ENCODE measurements around the gene CTSD.

CTSD gene

GRCh38 chr11:1742869-1743584 is 20.7 kb downstream of the CTSD start:
- no peak for DNase-seq

DNA sequence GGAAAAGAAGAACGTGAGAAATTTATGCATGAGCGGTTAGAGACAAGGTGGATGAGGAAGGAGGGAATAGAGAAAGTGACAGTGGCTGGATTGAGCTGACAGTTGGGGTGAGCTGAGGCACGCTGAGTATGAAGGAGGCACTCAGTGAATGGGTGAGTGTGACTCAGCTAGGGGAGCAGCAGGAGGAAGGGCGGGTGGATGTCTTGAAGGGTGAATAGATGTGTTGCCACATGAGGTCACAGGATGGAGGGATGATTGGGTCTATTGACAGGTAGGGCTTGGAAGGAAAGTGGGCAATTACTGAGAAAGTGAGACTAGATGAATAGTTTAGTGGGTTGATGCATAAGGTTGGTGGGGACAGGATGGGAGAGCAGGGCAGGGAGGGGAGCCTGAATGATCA is 21.4 kb downstream of the CTSD start:
- DNase-seq: no peak

DNA sequence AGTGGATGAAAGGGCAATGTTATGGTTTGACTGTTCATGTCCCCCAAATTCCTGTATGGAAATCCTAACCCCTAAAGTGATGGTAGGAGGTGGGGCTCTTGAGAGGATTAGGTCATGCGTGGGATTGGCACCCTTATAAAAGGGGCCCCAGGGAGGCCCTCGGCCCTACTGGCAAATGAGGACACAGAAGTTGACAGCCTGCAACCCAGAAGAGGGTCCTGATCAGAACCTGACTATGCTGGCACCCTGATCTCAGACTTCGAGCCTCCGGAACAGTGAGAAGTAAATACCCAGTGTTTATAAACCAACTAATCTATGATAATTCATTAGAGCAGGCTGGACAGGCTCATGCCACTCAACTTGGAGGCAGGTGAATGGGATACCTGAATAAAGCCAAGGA is 22.0 kb downstream of the CTSD start:
- no peak for DNase-seq

DNA sequence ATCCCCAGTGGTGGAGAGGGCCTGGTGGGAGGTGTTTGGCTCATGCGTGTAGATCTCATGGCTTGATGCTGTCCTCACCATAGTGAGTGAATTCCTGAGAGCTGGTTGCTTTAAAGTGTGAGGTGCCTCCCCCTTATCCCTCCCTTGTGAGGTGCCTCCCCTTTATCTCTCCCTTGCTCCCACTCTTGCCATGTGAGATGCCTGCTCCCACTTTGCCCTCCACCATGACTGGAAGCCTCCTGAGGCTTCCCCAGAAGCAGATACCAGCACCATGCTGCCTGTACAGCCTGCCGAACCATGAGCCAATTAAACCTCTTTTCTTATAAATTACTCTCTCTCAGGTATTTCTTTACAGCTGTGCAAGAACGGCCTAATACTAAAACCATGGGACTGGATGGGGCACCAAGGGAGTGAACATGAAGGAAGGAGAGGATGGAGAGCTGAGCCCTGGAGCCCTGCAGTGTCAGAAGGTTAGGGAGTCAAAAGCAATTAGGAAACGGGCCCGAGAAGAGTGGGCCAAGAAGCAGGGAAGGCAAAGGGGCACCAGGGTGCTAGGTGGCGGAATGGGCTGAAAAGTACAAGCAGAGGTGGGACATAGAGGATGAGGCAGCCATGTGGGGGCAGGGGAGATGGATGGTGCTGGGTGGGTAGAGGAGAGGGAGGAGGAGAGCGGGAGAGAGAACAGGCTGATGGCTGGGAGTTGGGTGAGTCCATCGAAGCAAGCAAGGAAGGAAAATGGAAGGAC is 22.8 kb downstream of the CTSD start:
- no peak for DNase-seq

- no peak for DNase-seq
Measured at GRCh38 chr11:1739576-1739975, 24.2 kb downstream of the CTSD start.

DNA sequence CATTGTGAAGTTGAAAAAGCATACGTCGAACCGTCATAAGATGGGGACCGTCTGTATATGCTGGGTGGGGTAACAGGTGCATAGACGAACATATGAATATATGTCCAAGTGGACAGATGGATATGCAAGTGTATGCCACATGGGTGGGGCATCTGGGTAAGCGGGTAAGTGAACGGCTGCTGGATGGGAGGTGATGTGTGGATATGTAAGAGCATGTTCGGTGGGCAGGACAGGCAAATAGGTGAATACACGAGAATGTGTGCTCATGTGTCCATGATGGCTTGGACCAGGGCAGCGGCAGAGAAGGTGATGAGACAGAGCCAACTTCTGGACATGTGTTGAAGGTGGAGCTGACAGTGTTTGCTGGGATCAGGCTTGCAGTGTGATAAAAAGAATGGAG is 25.3 kb downstream of the CTSD start:
- DNase-seq: no peak

DNA sequence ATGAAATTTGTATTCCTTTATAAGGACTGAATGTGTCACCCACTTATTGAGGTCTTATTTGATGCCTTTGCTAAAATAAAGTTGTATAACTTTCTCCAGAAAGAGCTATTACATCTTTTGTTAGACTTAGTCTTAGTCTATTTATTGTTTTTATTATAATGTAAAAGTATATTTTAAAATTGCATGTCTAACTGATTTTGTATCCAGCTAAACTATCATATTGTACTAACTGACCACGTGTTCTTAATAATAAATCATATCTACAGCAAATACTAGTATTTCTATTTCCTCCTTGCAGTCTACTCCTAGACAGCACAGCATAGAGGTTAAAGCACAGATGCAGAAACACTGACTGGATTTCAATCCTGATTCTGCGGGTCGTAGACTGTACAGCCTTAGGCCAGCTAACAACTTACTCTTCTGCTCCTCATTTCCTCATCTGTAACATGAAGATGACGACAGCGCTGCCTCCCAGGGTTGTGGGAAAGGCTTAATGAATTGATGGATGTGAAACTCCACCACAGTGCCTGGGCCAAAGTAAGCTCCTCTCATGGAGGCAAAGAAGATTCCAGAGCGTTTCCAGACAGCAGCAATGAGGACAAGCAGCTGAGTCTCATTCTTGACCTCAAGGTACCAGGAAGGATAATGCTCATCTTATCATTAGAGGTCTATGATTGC is 26.5 kb downstream of the CTSD start:
- no peak for DNase-seq

- DNase-seq: no peak
Measured at GRCh38 chr11:1736447-1736992, 27.2 kb downstream of the CTSD start.

- no peak for DNase-seq
Measured at GRCh38 chr11:1735271-1735670, 28.5 kb downstream of the CTSD start.

DNA sequence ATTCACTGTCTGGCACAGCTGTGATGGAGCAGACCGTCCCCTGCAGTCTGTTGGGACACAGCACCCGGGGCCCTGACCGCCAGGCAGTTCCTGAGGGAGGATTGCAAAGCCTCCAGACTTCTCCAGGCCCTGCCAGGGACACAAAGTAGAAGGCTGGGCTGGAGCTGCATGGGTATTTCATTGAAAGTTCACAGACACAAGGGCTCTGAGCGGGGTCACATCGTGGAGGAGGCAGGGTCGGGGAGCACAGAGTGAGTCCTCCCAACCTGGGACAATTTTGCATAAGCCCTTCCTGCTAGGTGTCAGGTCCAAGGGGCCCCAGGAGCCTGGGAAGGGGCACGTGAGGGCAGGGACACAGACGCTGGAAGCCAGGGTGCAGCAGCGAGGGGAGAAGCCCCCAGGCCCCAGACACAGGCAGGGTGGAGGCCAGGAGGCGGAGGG is 29.1 kb downstream of the CTSD start:
- DNase-seq: no peak

DNA sequence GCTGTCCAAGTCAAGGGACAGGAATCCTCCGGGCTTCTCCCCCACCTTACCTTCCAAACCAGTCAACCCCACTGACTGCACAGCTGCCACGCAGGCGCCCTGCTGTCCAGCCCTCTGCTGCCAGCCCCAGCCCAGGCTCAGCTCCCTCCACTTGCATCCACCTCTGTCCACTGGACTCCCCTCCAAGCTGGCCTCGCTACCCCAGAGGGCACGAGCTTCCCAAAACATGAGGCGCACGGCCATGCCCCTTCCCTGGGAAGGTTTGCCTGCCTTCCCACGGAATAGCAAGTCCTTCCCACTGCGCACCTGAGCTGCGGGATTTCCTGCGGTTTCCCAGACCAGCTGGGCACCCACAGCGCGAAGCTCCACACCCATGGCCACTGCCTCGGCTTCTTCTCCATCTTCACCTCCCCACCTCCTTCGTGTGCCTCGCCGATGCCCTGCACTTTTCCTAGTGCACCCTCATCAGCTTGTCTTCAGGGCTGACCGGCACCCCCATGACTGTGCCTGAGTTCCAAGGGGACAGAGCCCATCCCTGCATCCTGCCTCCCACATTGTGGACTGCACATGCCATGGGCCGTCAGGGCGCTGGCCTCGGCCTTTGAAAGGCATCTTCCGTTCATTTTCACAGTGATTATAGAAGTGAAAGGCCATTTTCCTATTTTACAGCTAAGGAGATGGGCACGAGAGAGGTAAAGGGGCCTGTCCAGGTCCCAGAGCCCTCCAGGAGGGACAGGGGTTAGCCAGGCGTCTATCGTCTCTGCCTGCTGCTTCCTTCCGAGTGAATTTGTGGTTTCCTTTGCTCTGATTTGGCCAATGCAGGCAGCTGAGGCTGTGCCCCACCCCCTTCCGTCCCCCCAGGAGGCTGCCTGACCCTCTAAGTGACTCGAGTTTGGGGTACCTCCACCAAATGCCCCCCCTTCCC is 29.7 kb downstream of the CTSD start:
- no peak for DNase-seq

DNA sequence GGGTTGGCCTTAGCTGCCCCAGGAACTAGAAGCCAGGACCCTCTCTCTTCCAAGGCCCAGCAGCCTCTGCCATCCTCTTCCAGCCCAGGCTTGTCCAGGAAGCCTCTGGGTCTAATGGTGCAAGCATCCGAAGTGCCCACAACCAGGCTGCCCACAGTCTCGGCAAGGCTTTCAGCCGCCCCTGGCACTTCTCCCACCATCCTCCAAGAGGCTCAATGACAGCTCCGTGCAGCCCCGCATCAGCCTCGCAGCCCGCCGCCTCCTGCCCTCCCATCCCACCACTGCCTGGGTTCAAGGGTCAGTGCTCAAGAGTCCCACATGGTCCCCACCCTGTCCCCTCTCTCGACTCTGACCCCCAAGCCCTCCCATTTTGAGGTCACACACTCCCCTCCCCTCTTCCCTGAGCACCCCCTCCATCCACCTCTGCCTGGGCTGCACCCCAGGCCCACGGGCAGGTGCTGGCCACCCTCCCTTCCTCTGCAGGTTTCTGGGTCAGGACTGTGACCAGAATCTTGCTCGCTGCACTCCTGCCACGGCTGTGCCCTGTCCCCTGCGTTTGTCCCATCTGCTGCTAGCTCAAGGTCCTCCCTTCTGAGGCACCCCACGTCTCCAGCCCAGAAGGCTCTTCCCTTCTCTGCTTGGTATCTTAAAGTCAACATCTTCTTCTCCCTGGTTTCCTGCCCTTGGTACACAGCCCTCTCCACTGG is 30.6 kb downstream of the CTSD start:
- DNase-seq: no peak

GRCh38 chr11:1732418-1733008 is 31.2 kb downstream of the CTSD start:
- DNase-seq: no peak

DNA sequence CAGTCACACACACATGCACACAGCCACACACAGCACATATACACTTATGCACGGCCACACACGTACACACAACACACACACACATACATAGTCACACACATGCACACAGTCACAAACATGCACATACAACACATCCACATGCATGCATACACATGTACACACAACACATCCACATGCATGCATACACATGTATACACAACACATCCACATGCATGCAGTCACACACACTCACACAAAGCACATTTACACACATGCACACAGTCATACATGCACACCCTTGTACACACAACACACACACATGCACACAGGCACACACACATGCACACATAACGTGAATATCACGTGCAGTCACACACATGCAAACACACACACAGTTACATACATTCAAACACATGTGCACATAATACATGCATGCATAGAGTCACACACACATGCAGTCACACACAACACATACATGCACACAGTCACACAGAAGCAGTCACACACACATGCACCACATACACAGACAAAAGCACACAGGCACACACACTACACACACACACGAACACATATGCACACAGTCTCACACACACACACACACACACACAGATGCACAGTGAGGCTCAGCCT is 32.2 kb downstream of the CTSD start:
- no peak for DNase-seq

DNA sequence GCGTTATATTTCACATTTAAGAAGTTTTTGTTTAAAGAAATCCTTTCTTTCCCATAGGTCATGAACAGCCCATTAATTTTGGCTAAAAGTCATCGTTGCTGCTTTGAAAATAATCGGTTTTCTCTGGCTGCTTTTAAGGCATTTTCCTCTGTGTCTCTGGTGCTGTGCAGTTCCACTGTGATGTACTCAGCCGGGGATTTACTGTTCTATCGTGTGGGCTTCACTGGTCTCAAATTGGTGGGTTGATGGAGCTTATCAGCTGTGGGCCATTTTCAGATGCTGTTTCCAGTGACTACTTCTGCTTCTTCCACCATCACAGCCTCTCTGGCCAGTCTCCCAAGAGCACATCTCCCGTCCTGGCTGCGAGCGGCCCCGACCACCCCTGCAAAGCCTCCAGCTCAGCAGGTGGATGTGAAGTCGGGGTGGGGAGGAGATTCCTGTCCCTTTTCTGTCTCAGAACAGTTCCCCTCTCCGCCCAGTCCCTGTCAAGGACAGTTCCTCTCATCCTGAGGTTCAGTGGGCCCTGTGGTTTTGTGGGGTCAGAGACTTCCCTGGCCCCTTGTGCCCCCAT is 33.6 kb downstream of the CTSD start:
- DNase-seq: no peak

DNA sequence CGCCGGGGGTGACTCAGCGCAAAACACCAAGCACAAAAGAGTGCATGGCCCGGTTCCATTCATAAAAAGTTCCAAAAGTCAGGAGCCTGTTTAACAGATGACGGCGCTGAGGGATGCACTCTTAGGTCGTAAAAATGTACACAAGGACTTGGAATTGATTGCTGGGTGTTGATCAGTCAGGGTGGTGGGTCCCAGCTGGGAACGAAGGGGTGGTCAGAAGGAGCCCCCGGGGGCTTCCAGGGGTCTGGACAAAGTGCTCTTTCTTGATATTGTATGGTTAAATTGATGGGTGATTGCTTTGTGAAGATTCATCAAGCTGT is 34.1 kb downstream of the CTSD start:
- no peak for DNase-seq

GRCh38 chr11:1728931-1729691 is 34.6 kb downstream of the CTSD start:
- no peak for DNase-seq

DNA sequence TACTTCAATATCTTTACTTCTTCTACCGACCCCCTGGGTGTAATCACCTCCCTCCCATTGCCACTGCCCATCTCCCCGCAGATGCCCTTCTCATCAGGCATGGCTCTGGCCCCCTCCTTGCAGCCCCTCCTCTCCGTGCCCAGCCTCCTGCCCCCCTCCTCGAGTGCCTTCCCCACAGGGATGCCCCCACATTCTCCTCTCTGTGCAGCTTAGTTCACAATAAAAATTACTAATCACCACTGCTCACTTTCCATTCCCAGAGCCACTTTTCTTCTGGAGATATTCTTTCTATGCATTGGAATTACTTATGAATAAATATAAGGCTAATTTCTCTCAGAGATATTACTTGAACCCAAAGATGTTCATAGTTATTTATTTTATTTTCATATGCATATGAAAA is 35.4 kb downstream of the CTSD start:
- DNase-seq: no peak

DNA sequence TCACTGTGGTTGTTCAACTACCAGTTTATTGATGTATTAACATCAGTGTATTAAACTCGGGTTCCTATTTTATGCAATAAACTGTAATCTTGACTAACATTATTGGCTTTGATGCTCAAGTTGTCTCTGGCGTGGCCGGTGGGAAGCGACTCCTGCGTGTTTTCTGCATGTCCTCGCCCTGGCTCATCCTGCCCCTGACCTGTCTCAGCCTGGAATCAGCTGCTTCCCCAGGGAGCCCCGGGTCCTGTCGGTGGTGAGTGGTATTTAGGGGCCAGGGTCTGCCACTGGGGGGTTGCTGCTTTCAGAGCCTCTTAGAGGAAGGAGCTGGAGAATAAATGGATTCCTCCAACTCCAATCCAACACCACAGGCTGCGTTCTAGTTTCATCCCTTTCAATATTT is 35.9 kb downstream of the CTSD start:
- DNase-seq: no peak

DNA sequence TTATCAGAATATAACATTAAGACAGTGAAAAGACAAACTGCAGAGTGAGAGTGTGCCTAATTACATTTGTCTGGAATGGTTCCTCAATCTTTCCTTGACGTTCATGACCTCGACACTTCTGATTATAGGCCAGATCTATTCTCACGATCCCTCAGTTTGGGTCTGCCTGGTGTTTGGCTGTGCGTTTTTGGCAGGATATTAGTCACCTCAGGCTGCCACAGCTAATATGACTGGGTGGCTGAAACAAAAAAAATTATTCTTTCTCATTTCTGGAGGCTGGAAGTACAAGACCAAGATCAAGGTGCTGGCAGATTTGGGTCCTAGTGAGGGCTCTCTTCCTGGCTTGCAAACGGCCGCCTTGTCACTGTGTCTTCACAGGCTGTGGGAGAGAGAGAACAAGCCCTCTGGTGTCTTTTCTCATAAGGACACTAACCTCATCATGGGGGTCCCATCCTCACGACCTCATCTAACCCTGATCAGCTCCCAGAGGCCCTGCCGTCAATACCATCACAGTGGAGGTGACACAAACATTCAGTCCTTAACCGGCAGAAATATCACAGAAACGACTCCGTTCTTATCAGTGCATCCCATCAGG is 36.5 kb downstream of the CTSD start:
- no peak for DNase-seq
